Astrocyte (in vitro differentiated cells and primary cell): ENCODE results near the gene NUP98.
"Not testable (repeated sequence)": the region's sequence is repeated elsewhere in the genome, so short reads cannot be mapped to it uniquely, and the experiment has no call there.

Experiments
- EZH2 ChIP-seq: IDR thresholded peaks from 2 replicates; pipeline ENCODE4 v1.6.1; 2012; ENCODE audit warnings: mild to moderate bottlenecking, low read length, inconsistent platforms; ENCODE audit not compliant: insufficient read depth
- TF ChIP-seq, protein P1 (sequence below): IDR thresholded peaks from 2 replicates; pipeline ENCODE4 v1.5.1; 2011; ENCODE audit warnings: low read depth, mild to moderate bottlenecking, inconsistent platforms, low read length, moderate library complexity; ENCODE audit not compliant: insufficient read depth

DNA sequence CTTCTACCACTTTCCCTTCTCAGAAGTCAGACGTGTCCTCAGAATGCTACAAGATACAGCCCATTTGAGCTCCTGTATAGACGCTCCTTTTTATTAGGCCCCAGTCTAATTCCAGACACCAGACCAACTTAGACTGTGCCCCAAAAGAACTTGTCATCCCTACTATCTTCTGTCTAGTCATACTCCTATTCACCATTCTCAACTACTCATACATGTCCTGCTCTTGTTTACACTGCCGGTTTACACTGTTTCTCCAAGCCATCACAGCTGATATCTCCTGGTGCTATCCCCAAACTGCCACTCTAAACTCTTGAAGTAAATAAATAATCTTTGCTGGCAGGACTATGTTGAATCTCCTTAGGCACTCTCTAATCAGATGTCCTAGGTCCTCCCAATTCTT lies 144.8 kb downstream of the NUP98 start:
- TF ChIP-seq, protein P1, sequence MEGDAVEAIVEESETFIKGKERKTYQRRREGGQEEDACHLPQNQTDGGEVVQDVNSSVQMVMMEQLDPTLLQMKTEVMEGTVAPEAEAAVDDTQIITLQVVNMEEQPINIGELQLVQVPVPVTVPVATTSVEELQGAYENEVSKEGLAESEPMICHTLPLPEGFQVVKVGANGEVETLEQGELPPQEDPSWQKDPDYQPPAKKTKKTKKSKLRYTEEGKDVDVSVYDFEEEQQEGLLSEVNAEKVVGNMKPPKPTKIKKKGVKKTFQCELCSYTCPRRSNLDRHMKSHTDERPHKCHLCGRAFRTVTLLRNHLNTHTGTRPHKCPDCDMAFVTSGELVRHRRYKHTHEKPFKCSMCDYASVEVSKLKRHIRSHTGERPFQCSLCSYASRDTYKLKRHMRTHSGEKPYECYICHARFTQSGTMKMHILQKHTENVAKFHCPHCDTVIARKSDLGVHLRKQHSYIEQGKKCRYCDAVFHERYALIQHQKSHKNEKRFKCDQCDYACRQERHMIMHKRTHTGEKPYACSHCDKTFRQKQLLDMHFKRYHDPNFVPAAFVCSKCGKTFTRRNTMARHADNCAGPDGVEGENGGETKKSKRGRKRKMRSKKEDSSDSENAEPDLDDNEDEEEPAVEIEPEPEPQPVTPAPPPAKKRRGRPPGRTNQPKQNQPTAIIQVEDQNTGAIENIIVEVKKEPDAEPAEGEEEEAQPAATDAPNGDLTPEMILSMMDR, result not testable (repeated sequence)
- not testable (repeated sequence) for TF ChIP-seq EZH2
